Stimulated activated CD4-positive, alpha-beta T cell treated with anti-CD3 and anti-CD28 coated beads, Interleukin-4, amount 100 ng/mL, for 1 hour (primary cell): ENCODE measurements around the gene AP3D1.

Experiments used
- DNase-seq: peaks from one replicate; pipeline ENCODE4 v3.0.0-alpha.2; 2020

Gene AP3D1

DNA sequence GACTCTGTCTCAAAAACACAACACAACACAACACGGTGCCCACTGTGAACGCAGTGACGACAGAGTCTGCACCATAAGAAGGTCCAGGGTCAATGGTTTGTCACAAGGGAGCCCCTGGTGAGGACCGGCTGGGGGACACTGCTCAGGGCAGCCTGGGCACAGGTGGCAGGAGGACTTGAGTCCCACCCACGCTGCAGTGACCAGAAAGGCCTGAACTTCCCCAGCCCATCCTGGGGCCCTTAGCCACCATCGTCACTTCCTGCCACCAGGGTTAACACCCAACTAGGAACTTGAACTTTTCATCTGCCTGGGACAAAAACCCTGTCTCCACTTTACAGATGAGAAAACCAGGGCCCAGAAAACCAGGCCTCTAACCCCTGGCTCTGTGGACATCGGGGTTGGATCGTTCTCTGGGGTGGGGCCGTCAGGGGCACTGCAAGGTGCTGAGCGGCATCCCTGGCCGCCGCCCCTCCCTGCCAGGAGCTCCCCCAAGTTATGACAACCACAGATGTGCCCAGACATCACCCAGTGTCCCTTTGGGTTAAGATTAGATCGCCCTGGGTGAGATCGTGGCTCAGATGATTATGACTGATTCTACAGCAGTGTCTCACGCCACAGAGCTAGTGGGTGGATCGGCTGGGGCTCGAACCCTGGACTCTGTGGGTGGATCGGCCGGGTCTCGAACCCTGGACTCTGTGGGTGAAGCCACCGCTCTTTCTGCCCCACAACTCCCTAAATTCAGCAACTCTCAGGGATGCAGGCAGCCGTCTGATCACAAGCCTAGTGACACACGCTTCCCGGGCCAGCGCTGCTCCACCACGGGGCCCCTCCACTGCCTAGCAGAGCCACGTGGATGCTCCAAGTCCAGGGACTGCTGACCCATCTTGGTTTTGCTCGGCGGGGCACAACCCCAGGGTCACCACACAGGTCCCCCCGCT lies 69.2 kb downstream of the AP3D1 start:
- no peak for DNase-seq

GRCh38 chr19:2080336-2080988 lies 70.9 kb downstream of the AP3D1 start:
- no peak for DNase-seq

- DNase-seq, result no peak
Observed at GRCh38 chr19:2079865-2080301, 71.5 kb downstream of the AP3D1 start.

- no peak for DNase-seq
Observed at GRCh38 chr19:2079076-2079864, 72.1 kb downstream of the AP3D1 start.

DNA sequence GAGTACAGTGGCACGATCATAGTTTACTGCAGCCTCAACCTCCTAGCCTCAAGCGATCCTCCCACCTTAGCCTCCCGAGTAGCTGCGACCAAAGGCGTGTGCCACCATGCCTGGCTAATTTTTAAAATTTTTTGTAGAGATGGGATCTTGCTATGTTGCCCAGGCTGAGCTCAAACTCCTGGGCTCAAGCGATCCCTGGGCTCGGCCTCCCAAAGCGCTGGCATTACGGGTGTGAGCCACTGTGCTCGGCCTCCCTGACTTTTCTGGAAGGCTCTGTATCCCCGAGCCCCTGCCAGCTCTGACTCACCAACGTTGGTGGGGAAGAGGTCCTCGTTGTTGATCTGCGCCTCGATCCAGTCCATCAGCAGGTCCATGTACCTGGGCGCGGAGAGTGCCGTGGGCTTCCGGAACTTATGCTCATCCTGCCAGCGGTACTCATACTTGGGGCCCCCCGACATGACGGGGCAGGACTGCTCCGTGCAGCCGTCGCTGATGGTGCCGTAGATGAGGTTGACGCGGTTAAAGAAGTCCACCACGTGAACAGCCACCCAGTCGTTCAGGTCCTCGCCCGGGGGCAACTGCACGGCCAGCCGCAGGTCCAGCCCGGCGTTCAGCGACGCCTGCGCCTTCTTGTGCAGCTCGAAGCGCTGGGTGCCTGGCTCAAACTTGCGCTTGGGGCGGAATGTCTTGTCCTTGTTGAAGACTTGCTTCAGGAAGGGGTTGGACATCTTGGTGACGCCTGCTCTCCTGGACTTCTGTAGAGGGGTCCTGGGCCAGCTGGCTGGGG lies 73.3 kb downstream of the AP3D1 start:
- DNase-seq, result no peak

DNA sequence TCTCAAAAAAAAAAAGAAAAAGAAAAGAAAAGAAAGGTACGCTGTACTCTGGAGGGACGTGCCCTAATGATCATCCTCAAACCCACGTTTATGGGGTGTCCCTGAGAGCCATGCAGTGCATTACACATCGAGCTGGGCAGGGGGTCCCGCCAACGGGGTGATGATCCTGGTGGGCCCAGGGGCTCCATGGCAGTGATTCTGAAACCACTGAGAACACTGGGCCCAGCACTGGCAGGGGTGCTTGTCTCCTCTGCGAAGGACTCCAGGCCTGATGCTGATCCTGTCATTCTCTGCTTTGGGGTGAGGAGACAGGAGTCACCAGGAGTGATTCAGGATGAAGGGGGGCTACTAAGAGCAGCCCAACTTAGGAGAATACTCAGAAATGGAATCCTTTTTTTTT lies 74.0 kb downstream of the AP3D1 start:
- no peak for DNase-seq

DNA sequence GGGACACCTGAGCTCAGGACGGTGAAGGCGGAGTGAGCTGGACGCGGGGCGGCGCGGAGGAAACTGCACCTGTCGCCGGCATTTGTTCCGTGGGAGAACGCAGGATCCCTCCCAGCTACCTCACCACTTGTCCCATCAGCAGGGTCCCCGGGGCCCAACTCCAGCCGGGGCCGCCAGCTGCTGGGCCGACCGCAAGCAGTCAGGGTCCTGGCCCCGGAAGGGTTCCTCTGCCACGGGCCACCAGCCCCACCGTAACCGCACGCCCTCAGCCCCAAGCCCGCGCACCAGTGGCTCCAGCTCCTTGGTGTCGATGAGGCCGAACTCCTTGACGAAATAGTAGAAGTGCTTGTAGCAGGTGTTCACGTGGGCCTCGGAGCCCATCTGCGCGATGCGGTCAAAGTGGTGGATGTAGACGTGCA lies 74.8 kb downstream of the AP3D1 start:
- DNase-seq, result no peak

GRCh38 chr19:2072757-2073551 lies 78.4 kb downstream of the AP3D1 start:
- DNase-seq, result no peak

DNA sequence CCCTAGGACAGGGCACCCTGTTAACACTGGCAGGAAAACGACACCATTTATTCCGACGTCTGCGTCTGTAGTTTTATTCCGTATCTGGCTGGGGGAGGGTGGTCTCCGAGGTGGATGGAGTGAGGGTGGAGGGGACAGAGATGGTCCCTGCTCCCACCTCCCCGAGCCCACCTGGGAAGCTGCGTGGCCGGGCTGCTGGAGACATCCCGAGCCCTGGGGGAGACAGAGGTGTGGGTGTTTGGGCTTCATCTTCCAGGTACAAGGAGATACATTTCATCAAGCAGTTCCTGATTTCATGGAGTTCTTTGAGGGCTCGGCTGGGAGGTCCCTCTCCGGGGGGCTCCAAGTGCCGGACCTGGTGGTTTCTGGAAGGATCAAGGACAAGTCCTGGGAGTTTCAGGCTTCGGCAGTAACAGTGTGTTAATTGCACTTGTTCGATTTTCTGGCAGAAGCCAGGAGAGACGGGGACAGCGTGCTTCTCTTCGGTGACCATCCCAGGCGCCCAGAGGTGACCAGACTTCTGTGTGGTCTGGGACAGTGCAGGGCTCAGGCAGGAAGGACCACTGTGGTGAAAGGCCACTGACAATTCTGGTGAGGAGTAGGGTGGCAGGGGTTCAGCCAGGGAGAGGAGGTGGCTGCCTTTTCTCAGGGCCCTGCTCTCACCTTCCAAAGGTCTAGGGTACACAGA lies 80.2 kb downstream of the AP3D1 start:
- DNase-seq, result no peak

DNA sequence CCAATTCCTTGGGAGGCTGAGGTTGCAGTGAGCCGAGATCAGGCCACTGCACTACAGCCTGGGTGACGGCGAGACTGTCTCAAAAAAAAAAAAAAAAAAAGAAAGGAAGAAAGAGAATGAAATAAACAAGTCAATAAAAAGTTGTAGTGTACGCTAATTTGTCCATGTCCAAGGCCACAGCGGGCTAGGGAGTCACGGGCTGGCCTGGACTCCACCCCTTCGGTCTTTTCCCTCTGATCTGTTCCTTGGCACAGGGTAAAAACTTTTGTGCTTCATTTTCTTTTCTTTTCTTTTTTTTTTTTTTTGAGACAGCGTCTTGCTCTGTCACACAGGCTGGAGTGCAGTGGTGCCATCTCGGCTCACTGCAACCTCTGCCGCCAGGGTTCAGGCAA lies 80.9 kb downstream of the AP3D1 start:
- DNase-seq, result no peak

- DNase-seq, result no peak
Observed at GRCh38 chr19:2064788-2065524, 86.4 kb downstream of the AP3D1 start.

DNA sequence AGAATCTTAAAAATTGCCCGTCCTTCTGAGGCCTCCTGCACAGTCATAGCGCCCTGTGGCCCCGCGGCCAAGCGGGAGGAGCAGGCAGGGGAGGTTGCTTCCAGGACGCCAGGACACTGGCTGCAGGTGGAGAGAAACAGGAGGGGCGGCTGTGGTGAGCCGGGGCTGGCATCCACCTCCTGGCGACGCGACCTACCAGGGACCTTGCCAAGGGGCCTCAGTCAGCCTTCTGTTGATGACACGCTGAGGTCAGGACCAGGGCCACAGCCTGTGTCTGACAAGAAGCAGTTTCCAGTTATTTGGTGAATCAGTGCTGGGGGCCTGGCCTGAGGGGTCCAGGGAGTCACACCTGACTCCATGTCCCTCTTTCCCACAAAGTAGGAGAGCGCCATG lies 87.0 kb downstream of the AP3D1 start:
- no peak for DNase-seq

GRCh38 chr19:2063824-2064223 lies 87.5 kb downstream of the AP3D1 start:
- no peak for DNase-seq

GRCh38 chr19:2062770-2063169 lies 88.6 kb downstream of the AP3D1 start:
- no peak for DNase-seq

- DNase-seq, result no peak
Observed at GRCh38 chr19:2062389-2062729, 89.0 kb downstream of the AP3D1 start.

GRCh38 chr19:2061495-2062388 lies 89.6 kb downstream of the AP3D1 start:
- DNase-seq, result peak; percentile 99

GRCh38 chr19:2060884-2061494 lies 90.4 kb downstream of the AP3D1 start:
- peak; percentile 42 for DNase-seq

GRCh38 chr19:2059422-2060201 lies 91.8 kb downstream of the AP3D1 start:
- no peak for DNase-seq
